Measurements from ENCODE around the gene REX1BD. TPM values are rescaled to one million over a fixed set of nuclear protein-coding genes. Genes with fewer than 3 reads are reported as not detected.

Gene REX1BD
- total RNA-seq, 1 experiment from 2014 or later, result 97.1 TPM

GRCh38 chr19:18590273-18591272, 2.0 kb downstream of the REX1BD start (continued):
- TF ChIP-seq SP1 (IDR thresholded peaks at IDR 0.05; ENCODE audit: low read depth) (peak; percentile 95), CTCF (IDR thresholded peaks at IDR 0.05 in 2 of 3, conservative IDR thresholded peaks at IDR 0.05 in 1 of 3; ENCODE audit: borderline replicate concordance in 1 of 3, insufficient read depth in 1 of 3, low read depth in 2 of 3, low read length in 2 of 3) (peak; percentile 77 to 95 (median 81)), CEBPB (IDR thresholded peaks at IDR 0.05; ENCODE audit: low read depth) (no peak), ELF1 (IDR thresholded peaks at IDR 0.05; ENCODE audit: borderline replicate concordance, low read depth) (no peak), RAD21 (IDR thresholded peaks at IDR 0.05; ENCODE audit: low read depth) (peak; percentile 67), SIN3A (IDR thresholded peaks at IDR 0.05; ENCODE audit: low read depth) (peak; percentile 24; the same call in 1 of the 2 replicates), ATF3 (IDR thresholded peaks at IDR 0.05) (no peak), ZNF274 (IDR thresholded peaks at IDR 0.05; ENCODE audit: low read depth, low read length) (no peak), YY1 (IDR thresholded peaks at IDR 0.05; ENCODE audit: extremely low read depth, insufficient replicate concordance, low read depth, low read length) (peak; percentile 42), EGR1 (IDR thresholded peaks at IDR 0.05; ENCODE audit: low read depth) (no peak), TCF7L2 (IDR thresholded peaks at IDR 0.05; ENCODE audit: borderline replicate concordance, extremely low read depth, insufficient read depth, insufficient read length) (no peak)

All from HCT116 (cell line).